Neuron (in vitro differentiated cells): ENCODE results near the gene PTPRR.

Experiments used
- H2AFZ ChIP-seq: one replicate; pipeline ENCODE4 v1.6.1; 2013; ENCODE audit warnings: low read depth, mild to moderate bottlenecking, inconsistent platforms, low read length, moderate library complexity
- H3K27me3 ChIP-seq: one replicate; pipeline ENCODE4 v1.6.1; 2013; ENCODE audit warnings: low read length; ENCODE audit not compliant: insufficient read depth
- H3K36me3 ChIP-seq: one replicate; pipeline ENCODE4 v1.6.1; 2013; ENCODE audit warnings: low read length; ENCODE audit not compliant: insufficient read depth
- H3K4me1 ChIP-seq: one replicate; pipeline ENCODE4 v1.6.1; 2013; ENCODE audit warnings: low read length; ENCODE audit not compliant: insufficient read depth
- H3K4me3 ChIP-seq: 2 replicates; pipeline ENCODE4 v1.5.1; 2013; ENCODE audit warnings: mild to moderate bottlenecking, low read length, moderate library complexity
- H3K9me3 ChIP-seq: one replicate; pipeline ENCODE4 v1.6.1; 2013; ENCODE audit warnings: low read length

Gene PTPRR

DNA sequence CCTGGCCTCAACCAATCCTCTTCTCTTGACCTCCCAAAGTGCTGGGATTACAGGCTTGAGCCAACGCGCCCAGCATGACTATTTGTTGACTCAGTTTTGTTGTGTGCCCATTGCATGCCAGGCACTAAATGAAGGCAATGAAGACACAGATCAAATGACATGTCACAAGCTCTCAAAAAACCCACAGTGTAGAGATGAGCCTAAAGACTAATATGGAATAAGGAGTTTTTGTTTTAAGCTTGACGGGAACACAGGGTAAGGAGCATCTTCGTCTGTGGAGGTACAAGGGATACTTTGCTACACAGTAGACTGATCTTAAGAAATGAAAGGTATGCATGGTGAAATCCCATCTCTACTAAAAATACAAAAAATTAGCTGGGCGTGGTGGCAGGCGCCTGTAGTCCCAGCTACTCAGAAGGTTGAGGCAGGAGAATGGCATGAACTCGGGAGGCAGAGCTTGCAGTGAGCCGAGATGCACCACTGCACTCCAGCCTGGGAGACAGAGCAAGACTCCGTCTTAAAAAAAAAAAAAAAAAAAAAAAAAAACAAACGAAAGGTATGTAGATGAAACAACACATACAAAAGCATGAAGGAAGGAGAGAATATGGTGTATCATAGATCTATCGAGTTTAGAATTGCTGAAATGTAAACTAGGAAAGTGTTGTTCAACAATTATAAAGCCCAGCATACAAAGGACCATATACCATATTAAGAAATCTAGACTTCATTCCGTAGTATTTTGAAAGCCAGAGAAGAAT lies 161.2 kb downstream of the PTPRR start:
- no peaks in the 10 kb centered on the region for H3K9me3 ChIP-seq
- no peak overlapping the region for H3K4me3 ChIP-seq
- no peaks in the 10 kb centered on the region for H3K36me3 ChIP-seq
- H3K4me1 ChIP-seq, result peaks cover 11% of the 10 kb centered on the region
- H2AFZ ChIP-seq, result no peak overlapping the region
- no peaks in the 10 kb centered on the region for H3K27me3 ChIP-seq

DNA sequence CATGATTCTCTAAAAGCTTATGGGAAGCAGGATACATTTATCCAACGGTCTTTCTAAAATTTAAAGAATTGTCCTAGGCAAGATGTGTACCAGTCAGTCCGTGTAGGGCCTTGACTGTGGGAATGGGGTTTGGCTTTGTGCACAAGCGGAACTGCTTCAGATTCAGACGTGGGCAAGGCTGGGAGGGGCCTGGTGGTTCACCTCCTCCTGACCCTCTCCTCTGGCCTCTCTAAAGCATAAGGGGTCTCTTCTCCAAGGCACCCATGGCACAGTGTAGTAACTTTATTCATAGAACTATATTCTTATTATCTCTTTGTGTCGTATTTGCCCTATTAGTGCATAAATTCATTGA lies 162.1 kb downstream of the PTPRR start:
- H2AFZ ChIP-seq, result peak overlapping the region; percentile 77
- peaks cover 11% of the 10 kb centered on the region for H3K4me1 ChIP-seq
- no peak overlapping the region for H3K4me3 ChIP-seq
- no peaks in the 10 kb centered on the region for H3K36me3 ChIP-seq
- no peaks in the 10 kb centered on the region for H3K27me3 ChIP-seq
- no peaks in the 10 kb centered on the region for H3K9me3 ChIP-seq

DNA sequence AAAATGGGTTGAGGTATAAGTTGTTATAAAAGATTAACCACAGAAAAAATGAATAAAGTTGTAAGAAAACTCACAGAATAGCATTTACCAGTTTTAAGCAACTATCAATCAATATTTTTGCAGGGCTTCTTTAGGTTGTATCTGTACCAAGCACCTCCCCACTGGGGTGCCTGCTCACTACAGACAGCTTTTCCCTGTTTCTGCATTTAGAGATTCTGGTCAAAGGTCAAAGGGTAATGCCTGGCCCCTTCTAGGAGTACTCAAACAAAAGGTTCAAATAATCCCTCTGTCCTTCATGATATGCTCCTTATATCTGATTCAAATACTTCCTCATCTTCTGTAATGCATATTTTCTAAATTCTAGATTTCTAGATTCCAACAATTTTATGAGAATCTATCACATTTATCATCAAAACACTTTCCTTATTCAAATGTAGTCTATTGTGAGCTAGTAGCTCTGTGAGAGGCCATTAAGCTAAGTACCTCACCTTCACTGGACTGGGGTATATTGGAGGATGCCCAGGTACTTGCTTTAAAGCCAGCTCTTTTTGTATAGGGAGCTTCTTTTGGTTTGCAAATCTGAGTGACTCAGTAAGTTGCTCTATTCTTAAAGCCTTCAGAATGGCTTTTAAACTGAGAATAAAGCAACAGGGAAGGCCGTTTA lies 162.6 kb downstream of the PTPRR start:
- H2AFZ ChIP-seq, result peak overlapping the region; percentile 77
- no peak overlapping the region for H3K4me3 ChIP-seq
- no peaks in the 10 kb centered on the region for H3K36me3 ChIP-seq
- H3K27me3 ChIP-seq, result no peaks in the 10 kb centered on the region
- no peaks in the 10 kb centered on the region for H3K9me3 ChIP-seq
- H3K4me1 ChIP-seq, result peaks cover 11% of the 10 kb centered on the region

DNA sequence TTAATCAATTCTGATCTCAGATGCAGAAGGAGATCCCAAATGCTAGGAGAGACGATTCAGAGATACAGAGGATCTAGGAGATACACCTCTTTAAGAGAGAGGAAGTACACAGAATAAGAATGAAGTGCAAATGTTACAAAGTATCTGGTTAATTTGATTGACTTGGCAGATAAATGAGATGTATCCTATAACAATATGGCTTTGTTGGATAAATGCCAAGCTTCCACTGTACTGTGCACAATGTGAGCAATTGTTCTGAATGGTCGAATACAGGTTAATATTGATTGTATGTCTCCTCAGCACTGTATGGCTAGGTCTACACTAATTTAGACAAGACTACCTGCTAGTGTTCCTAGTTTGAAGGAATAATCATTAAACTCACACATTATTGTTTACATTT lies 163.7 kb downstream of the PTPRR start:
- H3K4me3 ChIP-seq, result no peak overlapping the region
- peaks cover 11% of the 10 kb centered on the region for H3K4me1 ChIP-seq
- H2AFZ ChIP-seq, result no peak overlapping the region
- no peaks in the 10 kb centered on the region for H3K27me3 ChIP-seq
- no peaks in the 10 kb centered on the region for H3K9me3 ChIP-seq
- no peaks in the 10 kb centered on the region for H3K36me3 ChIP-seq

DNA sequence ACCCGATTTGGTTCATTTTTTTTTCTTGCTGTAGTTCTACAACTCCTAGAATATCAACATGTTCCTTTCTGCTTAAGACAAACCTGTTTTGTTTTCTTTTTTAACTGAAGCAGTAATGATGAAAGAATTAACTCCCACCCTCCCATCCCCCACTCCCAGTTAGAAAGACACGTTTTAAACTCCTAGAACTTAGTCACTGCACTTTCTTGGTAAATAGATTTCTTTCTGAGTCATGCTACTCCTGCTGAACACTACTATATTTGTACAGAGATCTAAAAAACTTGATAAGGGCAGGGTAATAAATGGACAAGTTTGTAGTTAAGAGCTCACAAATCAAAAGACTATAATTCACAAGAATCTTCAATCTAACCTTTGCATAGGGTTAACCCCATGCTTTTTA lies 164.4 kb downstream of the PTPRR start:
- H3K27me3 ChIP-seq, result no peaks in the 10 kb centered on the region
- no peaks in the 10 kb centered on the region for H3K36me3 ChIP-seq
- H3K4me1 ChIP-seq, result peaks cover 11% of the 10 kb centered on the region
- no peak overlapping the region for H3K4me3 ChIP-seq
- no peaks in the 10 kb centered on the region for H3K9me3 ChIP-seq
- no peak overlapping the region for H2AFZ ChIP-seq

DNA sequence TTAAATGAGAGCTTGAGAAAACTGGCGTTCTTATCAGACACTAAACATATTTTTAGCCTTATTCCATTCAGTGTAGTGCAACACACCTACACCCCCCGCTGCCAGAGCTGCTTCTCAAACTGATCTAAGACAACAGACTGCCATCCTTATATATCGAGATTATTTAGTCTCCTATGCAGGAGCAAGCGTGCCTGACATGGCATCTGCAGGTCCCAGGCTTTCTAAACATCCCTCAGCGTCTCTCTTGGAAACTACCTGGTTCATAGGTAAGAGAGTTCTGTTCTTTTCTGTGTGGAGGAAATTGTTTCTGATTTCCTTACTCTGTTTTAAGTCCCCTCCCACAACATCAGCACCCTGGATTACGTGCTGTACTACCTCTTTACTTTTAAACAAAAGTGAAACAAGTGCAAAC lies 166.2 kb downstream of the PTPRR start:
- no peaks in the 10 kb centered on the region for H3K27me3 ChIP-seq
- no peak overlapping the region for H2AFZ ChIP-seq
- H3K4me1 ChIP-seq, result peaks cover 11% of the 10 kb centered on the region
- H3K36me3 ChIP-seq, result no peaks in the 10 kb centered on the region
- no peaks in the 10 kb centered on the region for H3K9me3 ChIP-seq
- no peak overlapping the region for H3K4me3 ChIP-seq

DNA sequence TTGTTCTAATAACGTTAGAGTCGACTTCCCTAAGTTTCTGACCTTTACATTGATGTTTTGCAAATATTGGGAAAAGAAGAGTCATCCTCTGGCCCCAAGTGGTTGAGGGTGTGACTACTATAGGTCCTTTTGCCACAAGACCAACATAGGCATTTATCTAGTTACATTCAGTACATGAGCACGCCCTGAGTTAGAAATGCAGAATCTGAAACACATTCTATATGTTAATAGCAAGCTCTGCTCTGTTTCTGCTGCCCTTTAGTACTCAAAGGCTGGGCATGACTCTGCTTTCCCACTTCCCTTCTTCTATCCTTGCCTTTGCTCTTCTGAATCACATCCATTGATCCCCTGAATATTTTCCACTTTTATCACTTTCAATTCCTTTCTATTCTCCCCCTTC lies 168.2 kb downstream of the PTPRR start:
- Histone ChIP-seq H3K4me3 (no peak overlapping the region), H2AFZ (no peak overlapping the region), H3K36me3 (no peaks in the 10 kb centered on the region), H3K4me1 (peaks cover 4% of the 10 kb centered on the region), H3K27me3 (no peaks in the 10 kb centered on the region), H3K9me3 (no peaks in the 10 kb centered on the region)

GRCh38 chr12:70749931-70750330 lies 170.6 kb downstream of the PTPRR start:
- Histone ChIP-seq H3K27me3 (no peaks in the 10 kb centered on the region), H3K9me3 (no peaks in the 10 kb centered on the region), H2AFZ (no peak overlapping the region), H3K36me3 (no peaks in the 10 kb centered on the region), H3K4me3 (no peak overlapping the region), H3K4me1 (no peaks in the 10 kb centered on the region)

DNA sequence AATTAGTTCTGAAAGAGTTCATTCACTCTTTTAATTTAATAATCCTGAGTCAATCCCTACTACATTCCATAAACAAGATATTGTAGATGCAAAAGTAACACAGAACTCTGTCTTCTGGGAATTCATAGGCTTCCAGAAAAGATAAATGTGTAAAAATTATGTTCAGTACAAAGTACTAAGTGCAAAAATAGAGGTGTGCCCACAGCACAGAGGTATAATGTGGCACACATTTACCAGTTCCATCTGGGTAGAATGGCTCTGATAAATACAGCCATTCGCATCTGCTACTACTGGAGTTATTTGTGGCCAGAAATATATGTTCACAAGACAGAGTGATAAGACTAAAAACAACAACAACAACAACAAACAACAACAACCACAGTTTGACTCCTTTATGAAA lies 171.7 kb downstream of the PTPRR start:
- Histone ChIP-seq H3K4me3 (no peak overlapping the region), H3K36me3 (no peaks in the 10 kb centered on the region), H3K9me3 (no peaks in the 10 kb centered on the region), H3K4me1 (no peaks in the 10 kb centered on the region), H3K27me3 (no peaks in the 10 kb centered on the region), H2AFZ (no peak overlapping the region)

- H3K4me3 ChIP-seq, result no peak overlapping the region
- no peaks in the 10 kb centered on the region for H3K4me1 ChIP-seq
- no peak overlapping the region for H2AFZ ChIP-seq
- H3K9me3 ChIP-seq, result no peaks in the 10 kb centered on the region
- no peaks in the 10 kb centered on the region for H3K36me3 ChIP-seq
- no peaks in the 10 kb centered on the region for H3K27me3 ChIP-seq
Measured at GRCh38 chr12:70747445-70748260, 172.9 kb downstream of the PTPRR start.

GRCh38 chr12:70745048-70745447 lies 175.5 kb downstream of the PTPRR start:
- Histone ChIP-seq H3K4me3 (no peak overlapping the region), H3K27me3 (peaks cover 5% of the 10 kb centered on the region), H3K36me3 (no peaks in the 10 kb centered on the region), H2AFZ (no peak overlapping the region), H3K4me1 (no peaks in the 10 kb centered on the region), H3K9me3 (no peaks in the 10 kb centered on the region)

DNA sequence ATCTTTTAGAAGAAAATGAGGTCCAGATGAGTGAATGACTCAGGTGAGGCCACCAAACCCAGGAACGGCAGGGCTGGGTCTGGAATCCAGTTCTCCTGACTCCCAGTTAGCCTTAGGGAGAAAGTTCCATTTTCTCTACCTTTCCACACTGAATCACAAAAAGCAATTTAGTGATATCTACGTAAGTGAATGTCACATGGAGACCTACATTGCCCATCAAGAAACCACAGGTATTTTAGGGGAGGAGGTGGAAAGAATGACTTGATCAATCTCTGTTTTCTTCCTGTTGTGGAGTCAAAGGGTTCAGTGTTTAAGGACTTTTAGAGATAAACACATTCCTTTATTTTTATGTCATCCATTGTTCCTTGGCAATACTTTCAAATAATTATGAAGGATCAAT lies 176.4 kb downstream of the PTPRR start:
- Histone ChIP-seq H3K4me3 (no peak overlapping the region), H2AFZ (no peak overlapping the region), H3K4me1 (no peaks in the 10 kb centered on the region), H3K9me3 (no peaks in the 10 kb centered on the region), H3K36me3 (no peaks in the 10 kb centered on the region), H3K27me3 (peaks cover 5% of the 10 kb centered on the region)

GRCh38 chr12:70741256-70741655 lies 179.3 kb downstream of the PTPRR start:
- Histone ChIP-seq H3K9me3 (no peaks in the 10 kb centered on the region), H3K36me3 (no peaks in the 10 kb centered on the region), H3K4me1 (no peaks in the 10 kb centered on the region), H3K27me3 (peaks cover 5% of the 10 kb centered on the region), H3K4me3 (no peak overlapping the region), H2AFZ (no peak overlapping the region)
